ENCODE measurements around the gene SNX15.

DNA sequence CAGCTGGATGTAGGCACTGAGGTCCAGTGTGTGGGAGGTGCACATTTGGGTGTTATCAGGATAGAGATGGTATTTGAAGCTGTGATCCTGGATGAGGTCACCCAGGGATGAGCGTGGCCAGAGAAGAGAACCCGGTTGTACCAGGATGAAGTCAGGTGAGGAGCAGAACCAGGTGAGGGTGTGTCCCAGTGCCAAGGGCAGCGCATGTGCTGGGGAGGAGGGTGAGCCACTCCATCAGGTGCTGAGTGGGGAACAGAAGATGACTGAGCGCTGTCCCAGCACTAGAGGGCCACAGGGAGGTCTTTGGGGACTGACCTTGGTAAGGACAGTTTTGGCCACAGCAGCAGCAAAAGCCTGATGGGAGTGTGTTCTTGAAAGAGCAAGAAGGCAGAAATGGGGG lies 10.5 kb upstream of the SNX15 start:
- no peak for TF ChIP-seq POLR2AphosphoS5 (IDR thresholded peaks at IDR 0.05; ENCODE audit: insufficient read depth in 1 of 2, low read depth in 1 of 2)
- TF ChIP-seq, protein P1, sequence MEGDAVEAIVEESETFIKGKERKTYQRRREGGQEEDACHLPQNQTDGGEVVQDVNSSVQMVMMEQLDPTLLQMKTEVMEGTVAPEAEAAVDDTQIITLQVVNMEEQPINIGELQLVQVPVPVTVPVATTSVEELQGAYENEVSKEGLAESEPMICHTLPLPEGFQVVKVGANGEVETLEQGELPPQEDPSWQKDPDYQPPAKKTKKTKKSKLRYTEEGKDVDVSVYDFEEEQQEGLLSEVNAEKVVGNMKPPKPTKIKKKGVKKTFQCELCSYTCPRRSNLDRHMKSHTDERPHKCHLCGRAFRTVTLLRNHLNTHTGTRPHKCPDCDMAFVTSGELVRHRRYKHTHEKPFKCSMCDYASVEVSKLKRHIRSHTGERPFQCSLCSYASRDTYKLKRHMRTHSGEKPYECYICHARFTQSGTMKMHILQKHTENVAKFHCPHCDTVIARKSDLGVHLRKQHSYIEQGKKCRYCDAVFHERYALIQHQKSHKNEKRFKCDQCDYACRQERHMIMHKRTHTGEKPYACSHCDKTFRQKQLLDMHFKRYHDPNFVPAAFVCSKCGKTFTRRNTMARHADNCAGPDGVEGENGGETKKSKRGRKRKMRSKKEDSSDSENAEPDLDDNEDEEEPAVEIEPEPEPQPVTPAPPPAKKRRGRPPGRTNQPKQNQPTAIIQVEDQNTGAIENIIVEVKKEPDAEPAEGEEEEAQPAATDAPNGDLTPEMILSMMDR (IDR thresholded peaks at IDR 0.05): no peak
